ENCODE results near the gene VWF. TPM values are rescaled to one million over a fixed set of nuclear protein-coding genes. Genes with fewer than 3 reads are reported as not detected.

Gene VWF
- total and polyA plus RNA-seq, 2 experiments from 2014 or later: 0.42 to 0.56 TPM

- no peaks in the 10 kb centered on the region for H3K27me3 Mint-ChIP-seq (ENCODE audit: insufficient read depth, low read depth, poor library complexity)
- TF ChIP-seq POLR2AphosphoS5 (IDR thresholded peaks at IDR 0.05; ENCODE audit: low read depth) (no peak), ZNF114 (CRISPR knock-in tag; IDR thresholded peaks at IDR 0.05) (no peak), NANOG (IDR thresholded peaks at IDR 0.05; ENCODE audit: borderline replicate concordance) (no peak), STAT1 (IDR thresholded peaks at IDR 0.05; ENCODE audit: unreplicated experiment) (no peak), ZNF331 (CRISPR knock-in tag; IDR thresholded peaks at IDR 0.05; ENCODE audit: low read depth) (no peak), JUNB (IDR thresholded peaks at IDR 0.05; ENCODE audit: unreplicated experiment) (no peak), CREB1 (CRISPR knock-in tag; IDR thresholded peaks at IDR 0.05; ENCODE audit: low read depth) (no peak), EZH2phosphoT487 (IDR thresholded peaks at IDR 0.05; ENCODE audit: unreplicated experiment) (no peak), CTCF (conservative IDR thresholded peaks at IDR 0.05; ENCODE audit: low read depth in 2 of 2) (no peak), EZH2 (IDR thresholded peaks at IDR 0.05; ENCODE audit: low read depth, unreplicated experiment) (no peak)
- TF ChIP-seq, protein P1, sequence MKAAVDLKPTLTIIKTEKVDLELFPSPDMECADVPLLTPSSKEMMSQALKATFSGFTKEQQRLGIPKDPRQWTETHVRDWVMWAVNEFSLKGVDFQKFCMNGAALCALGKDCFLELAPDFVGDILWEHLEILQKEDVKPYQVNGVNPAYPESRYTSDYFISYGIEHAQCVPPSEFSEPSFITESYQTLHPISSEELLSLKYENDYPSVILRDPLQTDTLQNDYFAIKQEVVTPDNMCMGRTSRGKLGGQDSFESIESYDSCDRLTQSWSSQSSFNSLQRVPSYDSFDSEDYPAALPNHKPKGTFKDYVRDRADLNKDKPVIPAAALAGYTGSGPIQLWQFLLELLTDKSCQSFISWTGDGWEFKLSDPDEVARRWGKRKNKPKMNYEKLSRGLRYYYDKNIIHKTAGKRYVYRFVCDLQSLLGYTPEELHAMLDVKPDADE (IDR thresholded peaks at IDR 0.05): no peak
- TF ChIP-seq, protein P2, sequence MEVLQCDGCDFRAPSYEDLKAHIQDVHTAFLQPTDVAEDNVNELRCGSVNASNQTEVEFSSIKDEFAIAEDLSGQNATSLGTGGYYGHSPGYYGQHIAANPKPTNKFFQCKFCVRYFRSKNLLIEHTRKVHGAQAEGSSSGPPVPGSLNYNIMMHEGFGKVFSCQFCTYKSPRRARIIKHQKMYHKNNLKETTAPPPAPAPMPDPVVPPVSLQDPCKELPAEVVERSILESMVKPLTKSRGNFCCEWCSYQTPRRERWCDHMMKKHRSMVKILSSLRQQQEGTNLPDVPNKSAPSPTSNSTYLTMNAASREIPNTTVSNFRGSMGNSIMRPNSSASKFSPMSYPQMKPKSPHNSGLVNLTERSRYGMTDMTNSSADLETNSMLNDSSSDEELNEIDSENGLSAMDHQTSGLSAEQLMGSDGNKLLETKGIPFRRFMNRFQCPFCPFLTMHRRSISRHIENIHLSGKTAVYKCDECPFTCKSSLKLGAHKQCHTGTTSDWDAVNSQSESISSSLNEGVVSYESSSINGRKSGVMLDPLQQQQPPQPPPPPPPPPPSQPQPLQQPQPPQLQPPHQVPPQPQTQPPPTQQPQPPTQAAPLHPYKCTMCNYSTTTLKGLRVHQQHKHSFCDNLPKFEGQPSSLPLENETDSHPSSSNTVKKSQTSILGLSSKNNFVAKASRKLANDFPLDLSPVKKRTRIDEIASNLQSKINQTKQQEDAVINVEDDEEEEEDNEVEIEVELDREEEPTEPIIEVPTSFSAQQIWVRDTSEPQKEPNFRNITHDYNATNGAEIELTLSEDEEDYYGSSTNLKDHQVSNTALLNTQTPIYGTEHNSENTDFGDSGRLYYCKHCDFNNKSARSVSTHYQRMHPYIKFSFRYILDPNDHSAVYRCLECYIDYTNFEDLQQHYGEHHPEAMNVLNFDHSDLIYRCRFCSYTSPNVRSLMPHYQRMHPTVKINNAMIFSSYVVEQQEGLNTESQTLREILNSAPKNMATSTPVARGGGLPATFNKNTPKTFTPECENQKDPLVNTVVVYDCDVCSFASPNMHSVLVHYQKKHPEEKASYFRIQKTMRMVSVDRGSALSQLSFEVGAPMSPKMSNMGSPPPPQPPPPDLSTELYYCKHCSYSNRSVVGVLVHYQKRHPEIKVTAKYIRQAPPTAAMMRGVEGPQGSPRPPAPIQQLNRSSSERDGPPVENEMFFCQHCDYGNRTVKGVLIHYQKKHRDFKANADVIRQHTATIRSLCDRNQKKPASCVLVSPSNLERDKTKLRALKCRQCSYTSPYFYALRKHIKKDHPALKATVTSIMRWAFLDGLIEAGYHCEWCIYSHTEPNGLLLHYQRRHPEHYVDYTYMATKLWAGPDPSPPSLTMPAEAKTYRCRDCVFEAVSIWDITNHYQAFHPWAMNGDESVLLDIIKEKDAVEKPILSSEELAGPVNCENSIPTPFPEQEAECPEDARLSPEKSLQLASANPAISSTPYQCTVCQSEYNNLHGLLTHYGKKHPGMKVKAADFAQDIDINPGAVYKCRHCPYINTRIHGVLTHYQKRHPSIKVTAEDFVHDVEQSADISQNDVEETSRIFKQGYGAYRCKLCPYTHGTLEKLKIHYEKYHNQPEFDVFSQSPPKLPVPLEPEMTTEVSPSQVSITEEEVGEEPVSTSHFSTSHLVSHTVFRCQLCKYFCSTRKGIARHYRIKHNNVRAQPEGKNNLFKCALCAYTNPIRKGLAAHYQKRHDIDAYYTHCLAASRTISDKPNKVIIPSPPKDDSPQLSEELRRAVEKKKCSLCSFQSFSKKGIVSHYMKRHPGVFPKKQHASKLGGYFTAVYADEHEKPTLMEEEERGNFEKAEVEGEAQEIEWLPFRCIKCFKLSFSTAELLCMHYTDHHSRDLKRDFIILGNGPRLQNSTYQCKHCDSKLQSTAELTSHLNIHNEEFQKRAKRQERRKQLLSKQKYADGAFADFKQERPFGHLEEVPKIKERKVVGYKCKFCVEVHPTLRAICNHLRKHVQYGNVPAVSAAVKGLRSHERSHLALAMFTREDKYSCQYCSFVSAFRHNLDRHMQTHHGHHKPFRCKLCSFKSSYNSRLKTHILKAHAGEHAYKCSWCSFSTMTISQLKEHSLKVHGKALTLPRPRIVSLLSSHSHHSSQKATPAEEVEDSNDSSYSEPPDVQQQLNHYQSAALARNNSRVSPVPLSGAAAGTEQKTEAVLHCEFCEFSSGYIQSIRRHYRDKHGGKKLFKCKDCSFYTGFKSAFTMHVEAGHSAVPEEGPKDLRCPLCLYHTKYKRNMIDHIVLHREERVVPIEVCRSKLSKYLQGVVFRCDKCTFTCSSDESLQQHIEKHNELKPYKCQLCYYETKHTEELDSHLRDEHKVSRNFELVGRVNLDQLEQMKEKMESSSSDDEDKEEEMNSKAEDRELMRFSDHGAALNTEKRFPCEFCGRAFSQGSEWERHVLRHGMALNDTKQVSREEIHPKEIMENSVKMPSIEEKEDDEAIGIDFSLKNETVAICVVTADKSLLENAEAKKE (CRISPR knock-in tag; IDR thresholded peaks at IDR 0.05): no peak
- TF ChIP-seq, protein P3, sequence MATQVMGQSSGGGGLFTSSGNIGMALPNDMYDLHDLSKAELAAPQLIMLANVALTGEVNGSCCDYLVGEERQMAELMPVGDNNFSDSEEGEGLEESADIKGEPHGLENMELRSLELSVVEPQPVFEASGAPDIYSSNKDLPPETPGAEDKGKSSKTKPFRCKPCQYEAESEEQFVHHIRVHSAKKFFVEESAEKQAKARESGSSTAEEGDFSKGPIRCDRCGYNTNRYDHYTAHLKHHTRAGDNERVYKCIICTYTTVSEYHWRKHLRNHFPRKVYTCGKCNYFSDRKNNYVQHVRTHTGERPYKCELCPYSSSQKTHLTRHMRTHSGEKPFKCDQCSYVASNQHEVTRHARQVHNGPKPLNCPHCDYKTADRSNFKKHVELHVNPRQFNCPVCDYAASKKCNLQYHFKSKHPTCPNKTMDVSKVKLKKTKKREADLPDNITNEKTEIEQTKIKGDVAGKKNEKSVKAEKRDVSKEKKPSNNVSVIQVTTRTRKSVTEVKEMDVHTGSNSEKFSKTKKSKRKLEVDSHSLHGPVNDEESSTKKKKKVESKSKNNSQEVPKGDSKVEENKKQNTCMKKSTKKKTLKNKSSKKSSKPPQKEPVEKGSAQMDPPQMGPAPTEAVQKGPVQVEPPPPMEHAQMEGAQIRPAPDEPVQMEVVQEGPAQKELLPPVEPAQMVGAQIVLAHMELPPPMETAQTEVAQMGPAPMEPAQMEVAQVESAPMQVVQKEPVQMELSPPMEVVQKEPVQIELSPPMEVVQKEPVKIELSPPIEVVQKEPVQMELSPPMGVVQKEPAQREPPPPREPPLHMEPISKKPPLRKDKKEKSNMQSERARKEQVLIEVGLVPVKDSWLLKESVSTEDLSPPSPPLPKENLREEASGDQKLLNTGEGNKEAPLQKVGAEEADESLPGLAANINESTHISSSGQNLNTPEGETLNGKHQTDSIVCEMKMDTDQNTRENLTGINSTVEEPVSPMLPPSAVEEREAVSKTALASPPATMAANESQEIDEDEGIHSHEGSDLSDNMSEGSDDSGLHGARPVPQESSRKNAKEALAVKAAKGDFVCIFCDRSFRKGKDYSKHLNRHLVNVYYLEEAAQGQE (IDR thresholded peaks at IDR 0.05; ENCODE audit: unreplicated experiment): no peak
- no peaks in the 10 kb centered on the region for H3K27me3 ChIP-seq (ENCODE audit: insufficient read depth)
- H3F3A ChIP-seq (replicated peaks; ENCODE audit: low read depth): 0 out of 2 replicates have a peak, but pooled peaks cover 3% of the 10 kb centered on the region
- no peaks in the 10 kb centered on the region for H3K9me3 Mint-ChIP-seq
- H4K20me1 ChIP-seq (replicated peaks; ENCODE audit: insufficient read depth): no peaks in the 10 kb centered on the region
- no peaks in the 10 kb centered on the region for H3K36me3 Mint-ChIP-seq (ENCODE audit: low read depth)
- H3K4me2 ChIP-seq: no peak overlapping the region
- H3K9me2 ChIP-seq (ENCODE audit: insufficient read depth): no peaks in the 10 kb centered on the region
- H3K4me3 ChIP-seq: no peak overlapping the region
- no peak overlapping the region for H3K4me3 Mint-ChIP-seq
- H3K27ac Mint-ChIP-seq: no peak overlapping the region
- H2AFZ ChIP-seq: no peak overlapping the region
- no peak overlapping the region for H3K27ac ChIP-seq (ENCODE audit: low read depth)
- H3K36me3 ChIP-seq (ENCODE audit: insufficient read depth): no peaks in the 10 kb centered on the region
- ATAC-seq: no peak
- no peaks in the 10 kb centered on the region for H3K79me2 ChIP-seq (replicated peaks; ENCODE audit: insufficient read depth)
- H3K4me1 ChIP-seq (ENCODE audit: insufficient read depth): no peaks in the 10 kb centered on the region
- H3K4me1 Mint-ChIP-seq: peaks cover 2% of the 10 kb centered on the region; the same call in 1 of the 3 replicates
- no peak for DNase-seq (ENCODE audit: low spot score)
Observed at GRCh38 chr12:5909560-5909959, 214.9 kb downstream of the VWF start.
